Activated naive CD8-positive, alpha-beta T cell treated with anti-CD3 and anti-CD28 coated beads, Interleukin-2, amount 10 ng/mL, durations not matched to agents 7 days and 5 days (primary cell): ENCODE data around the gene DDX51. TPM values are rescaled to one million over a fixed set of nuclear protein-coding genes. Genes with fewer than 3 reads are reported as not detected.

Experiments used
- ATAC-seq: fragments of 150-1000 bp; cut with Tn5 transposase; one replicate; pipeline ENCODE4 v1.10.0; 2021; ENCODE audit warnings: low read depth, moderate library complexity
- POLR2A ChIA-PET: fragments of 350-600 bp; sonication (Branson Sonifier 250); formaldehyde crosslinking; loops from one replicate; lab custom pipeline; 2021; ENCODE audit warnings: antibody characterized with exemption; lab: Charles Lee
- DNase-seq: peaks from one replicate; pipeline ENCODE4 v3.0.0; 2021
- H3K27ac Mint-ChIP-seq: one replicate; pipeline ENCODE4 v1.8.0; 2022; ENCODE audit warnings: mild to moderate bottlenecking, mixed read lengths
- H3K27me3 Mint-ChIP-seq: one replicate; pipeline ENCODE4 v1.8.0; 2022; ENCODE audit warnings: mild to moderate bottlenecking, moderate library complexity, mixed read lengths
- H3K36me3 Mint-ChIP-seq: one replicate; pipeline ENCODE4 v1.8.0; 2021; ENCODE audit warnings: mild to moderate bottlenecking, mixed read lengths
- H3K4me1 Mint-ChIP-seq: one replicate; pipeline ENCODE4 v1.8.0; 2021; ENCODE audit warnings: mixed read lengths
- H3K4me3 Mint-ChIP-seq: one replicate; pipeline ENCODE4 v1.8.0; 2022; ENCODE audit warnings: mild to moderate bottlenecking, moderate library complexity, mixed read lengths
- H3K9me3 Mint-ChIP-seq: one replicate; pipeline ENCODE4 v1.8.0; 2021; ENCODE audit warnings: mixed read lengths
- total RNA-seq, 2 experiments: library from RNA; stranded (reverse); gene quantifications; one replicate each; pipeline ENCODE4 v1.2.3, GENCODE V29; 2021

The DDX51 gene
- total RNA-seq, 2 experiments from 2014 or later = 31.9 to 33.5 TPM

DNA sequence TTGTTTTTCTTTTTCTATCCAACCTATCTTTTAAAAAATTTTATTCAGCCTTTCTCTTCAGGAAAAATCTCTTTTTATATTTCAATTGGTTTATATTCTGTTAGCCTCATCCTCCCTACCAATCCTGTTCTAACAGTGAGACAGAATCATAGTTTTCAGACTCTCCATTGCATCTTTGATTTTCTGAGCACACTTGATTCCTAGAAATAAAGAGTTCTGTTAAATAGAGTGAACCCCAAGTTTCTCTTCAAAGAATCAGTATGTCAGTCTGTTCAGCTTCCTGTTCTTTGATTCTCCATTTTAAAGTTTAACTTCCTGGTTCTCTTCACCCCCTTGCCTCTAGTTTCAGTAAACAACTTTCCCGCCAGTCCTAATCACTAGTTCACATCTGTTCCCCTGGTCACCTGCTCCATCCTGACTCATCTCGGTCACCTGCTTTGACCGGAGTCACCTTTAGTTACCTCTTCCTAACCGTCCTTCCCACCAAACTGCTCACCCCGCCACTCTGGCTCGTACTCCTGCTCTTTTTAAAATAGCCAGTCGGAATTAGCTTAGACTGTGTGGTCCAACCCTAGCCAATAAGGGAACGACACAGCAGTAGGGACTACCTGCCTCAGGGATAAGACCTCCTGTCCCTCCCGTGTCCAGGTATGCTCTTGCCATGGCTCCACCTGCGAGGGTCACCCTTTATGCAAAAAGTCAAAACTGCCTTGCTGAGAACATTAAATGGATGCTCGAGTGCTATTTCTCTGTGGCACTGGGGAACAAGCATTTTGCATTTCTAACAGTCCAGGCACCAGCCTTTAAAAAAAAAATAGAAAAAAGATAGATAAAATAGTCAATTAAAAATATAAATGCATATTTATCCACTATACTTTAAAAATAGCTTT, 48.4 kb downstream of the DDX51 start:
- H3K27me3 Mint-ChIP-seq = no peaks in the 10 kb centered on the region
- ATAC-seq = peak; percentile 56
- DNase-seq = no peak
- H3K4me1 Mint-ChIP-seq = peaks cover 17% of the 10 kb centered on the region
- POLR2A ChIA-PET = interaction anchor here (0.6 kb wide), 2 partner anchors 11 to 283 kb away, joined by 3 read pairs; no protein-coding TSS in a partner anchor
- peaks cover 39% of the 10 kb centered on the region for H3K36me3 Mint-ChIP-seq
- H3K9me3 Mint-ChIP-seq = peaks cover 10% of the 10 kb centered on the region
- peak overlapping the region; percentile 95 for H3K27ac Mint-ChIP-seq
- H3K4me3 Mint-ChIP-seq = peak overlapping the region; percentile 72

DNA sequence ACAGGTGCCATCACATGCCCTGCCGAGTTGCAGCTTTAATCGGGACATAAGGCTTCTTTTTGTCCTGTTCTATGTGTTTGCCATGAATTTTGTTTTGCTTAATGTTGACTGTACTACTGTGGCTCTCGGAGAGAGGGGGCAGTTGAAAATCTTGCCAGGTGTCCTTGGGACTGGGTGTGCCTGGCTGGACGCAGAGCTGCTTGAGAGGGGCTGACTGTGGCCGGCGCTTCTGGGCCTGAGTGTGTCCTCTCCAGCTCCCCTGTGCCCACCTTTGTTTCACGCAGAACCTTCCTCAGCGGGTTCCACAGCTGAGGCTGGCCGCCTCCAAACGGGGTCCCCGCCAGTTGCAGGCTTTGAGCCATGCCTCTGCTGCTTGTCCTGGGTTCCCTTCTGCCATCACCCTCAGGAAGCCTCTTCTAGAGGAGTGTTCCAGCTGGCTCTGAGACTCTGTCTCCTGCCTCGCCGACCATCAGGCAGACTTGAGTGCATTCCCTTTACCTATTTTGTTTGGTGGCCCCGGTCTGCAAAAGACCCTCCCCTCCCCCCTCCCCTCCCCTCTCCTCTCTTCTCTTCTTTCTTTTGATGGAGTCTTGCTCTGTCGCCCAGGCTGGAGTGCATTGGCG, 49.7 kb downstream of the DDX51 start:
- Mint-ChIP-seq H3K27me3 (no peaks in the 10 kb centered on the region), H3K9me3 (peaks cover 10% of the 10 kb centered on the region), H3K4me3 (no peak overlapping the region), H3K36me3 (peaks cover 47% of the 10 kb centered on the region), H3K27ac (peak overlapping the region; percentile 95), H3K4me1 (peaks cover 20% of the 10 kb centered on the region)
- DNase-seq = no peak
- ATAC-seq = no peak
- POLR2A ChIA-PET = no interaction called here

DNA sequence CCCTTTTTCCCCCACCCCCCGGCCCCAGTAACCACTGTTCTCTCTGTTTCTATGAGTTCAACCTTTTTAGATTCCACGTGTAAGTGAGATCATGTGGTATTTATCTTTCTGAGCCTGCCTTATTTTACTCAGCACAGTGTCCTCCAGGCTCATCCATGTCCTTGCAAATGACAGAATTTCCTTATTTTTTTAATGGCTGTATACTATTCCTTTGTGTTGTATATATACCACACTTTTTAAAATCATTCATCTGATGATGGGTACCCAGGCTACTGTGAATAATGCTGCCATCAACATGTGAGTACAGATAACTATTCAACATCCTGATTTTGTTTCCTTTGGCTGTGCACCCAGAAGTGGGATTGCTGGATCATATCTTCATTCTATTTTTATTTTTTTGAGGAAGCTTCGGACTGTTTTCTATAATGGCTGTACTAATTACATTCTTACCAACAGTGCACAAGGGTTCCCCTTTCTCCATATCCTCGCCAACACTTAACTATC, 54.7 kb downstream of the DDX51 start:
- POLR2A ChIA-PET = no interaction called here
- ATAC-seq = no peak
- no peak for DNase-seq
- H3K27me3 Mint-ChIP-seq = no peaks in the 10 kb centered on the region
- no peaks in the 10 kb centered on the region for H3K9me3 Mint-ChIP-seq
- H3K4me1 Mint-ChIP-seq = peaks cover 27% of the 10 kb centered on the region
- H3K36me3 Mint-ChIP-seq = peaks cover 39% of the 10 kb centered on the region
- H3K4me3 Mint-ChIP-seq = no peak overlapping the region
- H3K27ac Mint-ChIP-seq = no peak overlapping the region

Other genes starting within 250 kb of the DDX51 start
- gene ULK1, start 249.7 kb downstream of the DDX51 start, total RNA-seq = 10 to 100 TPM; 32.6 to 33.2 TPM
- 10 to 100 TPM; 45.3 to 48.6 TPM for gene PUS1, start 215.0 kb downstream of the DDX51 start, total RNA-seq
- 10 to 100 TPM; 66.7 to 70.2 TPM for gene EP400, start 194.4 kb downstream of the DDX51 start, total RNA-seq
- gene NOC4L, start 138 bp upstream of the DDX51 start, total RNA-seq = 10 to 100 TPM; 29.3 to 29.4 TPM
- gene GALNT9, start 185.3 kb upstream of the DDX51 start, total RNA-seq = not detected